H1 (cell line): ENCODE data around the gene CCDC106. TPM values are rescaled to one million over a fixed set of nuclear protein-coding genes. Genes with fewer than 3 reads are reported as not detected.

Experiments used
- ATF3 ChIP-seq: IDR thresholded peaks from 2 replicates; pipeline ENCODE4 v1.6.1; 2011; ENCODE audit warnings: low read depth, mild to moderate bottlenecking, low read length; ENCODE audit not compliant: insufficient read depth
- BRCA1 ChIP-seq: IDR thresholded peaks from 2 replicates; pipeline ENCODE4 v1.6.1; 2012; ENCODE audit warnings: low read depth, low read length, improper control_type of control experiment
- CTCF ChIP-seq, 3 experiments: IDR thresholded peaks; 1 replicate in 2 of 3; 2 replicates in 1 of 3; pipeline versions ENCODE4 v1.5.1 to v1.6.1; 2011; ENCODE audit warnings: low read length in 3 of 3, mild to moderate bottlenecking in 3 of 3, inconsistent platforms in 2 of 3, low read depth in 1 of 3, moderate library complexity in 1 of 3; ENCODE audit not compliant: insufficient read depth in 1 of 3; ENCODE audit errors: control extremely low read depth in 1 of 3
- EP300 ChIP-seq, 2 experiments: IDR thresholded peaks; 1 replicate in 1 of 2; 2 replicates in 1 of 2; pipeline ENCODE4 v1.6.1; 2011 to 2012; ENCODE audit warnings: low read depth in 2 of 2, low read length in 2 of 2, mild to moderate bottlenecking in 2 of 2, borderline replicate concordance in 1 of 2, inconsistent platforms in 1 of 2, moderate library complexity in 1 of 2
- GABPA ChIP-seq: IDR thresholded peaks from 2 replicates; pipeline ENCODE4 v1.6.1; 2011; ENCODE audit warnings: mild to moderate bottlenecking, low read length, moderate library complexity, borderline replicate concordance; ENCODE audit not compliant: insufficient read depth
- MAFK ChIP-seq: IDR thresholded peaks from 2 replicates; pipeline ENCODE4 v1.6.1; 2012; ENCODE audit warnings: low read depth, mild to moderate bottlenecking, improper control_type of control experiment, low read length
- RNF2 ChIP-seq: fragments of 200-900, 300-1000 bp; sonication (generic); IDR thresholded peaks from 2 replicates; pipeline ENCODE4 v1.7.1; 2016; ENCODE audit warnings: borderline replicate concordance, low read depth, mild to moderate bottlenecking, antibody characterized with exemption, low read length; ENCODE audit not compliant: poor library complexity, severe bottlenecking; ENCODE audit errors: missing control alignments
- SP4 ChIP-seq: IDR thresholded peaks from 2 replicates; pipeline ENCODE4 v1.6.1; 2012; ENCODE audit warnings: low read length, inconsistent platforms
- TAF7 ChIP-seq: optimal IDR thresholded peaks from 2 replicates; pipeline ENCODE3; 2011; ENCODE audit warnings: low read depth, mild to moderate bottlenecking, inconsistent platforms, low read length, moderate library complexity, borderline replicate concordance
- TBP ChIP-seq: IDR thresholded peaks from 2 replicates; pipeline ENCODE4 v1.6.1; 2011; ENCODE audit warnings: low read depth, low read length, improper control_type of control experiment
- polyA plus RNA-seq, 7 experiments: library from polyadenylated mRNA; depleted of rRNA in 3 of 7; stranded (reverse) in 5 of 7; unstranded in 2 of 7; fragments of >200 nt in 5 of 7; fragments of 200-250 nt in 2 of 7; gene quantifications; 1 replicate in 5 of 7; 2 replicates in 1 of 7; 4 replicates in 1 of 7; pipeline versions ENCODE4 v1.2.1 to v1.2.3, GENCODE V29; 2011 to 2013; ENCODE audit warnings: missing spikeins in 2 of 7, mixed read lengths in 2 of 7
- total RNA-seq: library from RNA; stranded (reverse); fragmentation: NEBNext Ultra II Directional; extraction: Animal tissue kit (Norgen Biotek cat#: 25700); gene quantifications from 2 replicates; pipeline ENCODE4 v1.2.1, GENCODE V29; 2021

CCDC106 gene
- total and polyA plus RNA-seq, 2 of the 8 experiments (the other 6 are each of a cell fraction or from before 2014, with no cell fraction given), result 12.0 to 20.1 TPM

- TF ChIP-seq CTCF (IDR thresholded peaks at IDR 0.05; ENCODE audit: control extremely low read depth in 1 of 3, insufficient read depth in 1 of 3, low read depth in 1 of 3, low read length in 3 of 3) (no peak), RNF2 (no peak), TBP (no peak), SP4 (no peak), TAF7 (no peak), ATF3 (no peak), BRCA1 (no peak), GABPA (no peak), EP300 (IDR thresholded peaks at IDR 0.05; ENCODE audit: borderline replicate concordance in 1 of 2, low read depth in 2 of 2, low read length in 2 of 2) (no peak), MAFK (no peak)
Observed at GRCh38 chr19:55622242-55622969, 25.6 kb upstream of the CCDC106 start (continued).
